H1 (cell line): Measurements from ENCODE around the gene PTPN12. TPM values are rescaled to one million over a fixed set of nuclear protein-coding genes. Genes with fewer than 3 reads are reported as not detected.

ENCODE experiments used
- CTCF ChIA-PET: fragments of 300-600 bp; sonication (Branson Sonifier 250); formaldehyde crosslinking; loops from one replicate; lab custom pipeline; 2021; ENCODE audit not compliant: partially characterized antibody; lab: Charles Lee
- POLR2A ChIA-PET: fragments of 300-600 bp; sonication (Branson Sonifier 250); formaldehyde crosslinking; loops from one replicate; lab custom pipeline; 2021; ENCODE audit warnings: inconsistent platforms; ENCODE audit not compliant: partially characterized antibody; lab: Charles Lee
- DNase-seq, 2 experiments: peaks; one replicate each; pipeline versions ENCODE4 v3.0.0 to v3.0.0-alpha.2; 2010 to 2022; ENCODE audit warnings: low spot score in 2 of 2, low read depth in 1 of 2, mixed read lengths in 1 of 2
- FAIRE-seq: peaks from 2 replicates; lab custom pipeline; 2011; peaks lifted over from hg19 to GRCh38; lab: Jason Lieb, UNC
- H2AFZ ChIP-seq: 2 replicates; pipeline ENCODE4 v1.8.1; 2012; ENCODE audit warnings: low read length, inconsistent platforms
- H2AK5ac ChIP-seq: 2 replicates; pipeline ENCODE4 v1.6.1; 2013; ENCODE audit warnings: low read depth, low read length
- H2BK120ac ChIP-seq: replicated peaks from 2 replicates; pipeline ENCODE3; 2013; ENCODE audit warnings: low read depth, low read length, inconsistent platforms
- H2BK12ac ChIP-seq: 2 replicates; pipeline ENCODE4 v1.6.1; 2013; ENCODE audit warnings: low read depth, low read length
- H2BK15ac ChIP-seq: 2 replicates; pipeline ENCODE4 v1.6.1; 2013; ENCODE audit warnings: low read length
- H2BK20ac ChIP-seq: 2 replicates; pipeline ENCODE4 v1.6.1; 2013; ENCODE audit warnings: low read length
- H2BK5ac ChIP-seq: 2 replicates; pipeline ENCODE4 v1.6.1; 2013; ENCODE audit warnings: low read depth, low read length
- H3K14ac ChIP-seq: 2 replicates; pipeline ENCODE4 v1.6.1; 2013; ENCODE audit warnings: inconsistent platforms; ENCODE audit not compliant: insufficient read length
- H3K18ac ChIP-seq: 2 replicates; pipeline ENCODE4 v1.6.1; 2013; ENCODE audit warnings: low read length; ENCODE audit errors: extremely low read depth
- H3K23ac ChIP-seq: 2 replicates; pipeline ENCODE4 v1.6.1; 2013; ENCODE audit warnings: inconsistent platforms; ENCODE audit not compliant: insufficient read length
- H3K23me2 ChIP-seq: 2 replicates; pipeline ENCODE4 v1.6.1; 2013; ENCODE audit warnings: low read depth, low read length
- H3K27ac ChIP-seq: 2 replicates; pipeline ENCODE4 v1.6.1; 2011; ENCODE audit warnings: low read depth, low read length, inconsistent platforms
- H3K27me3 ChIP-seq, 4 experiments: replicated peaks in 1 of 4; 1 replicate in 1 of 4; 2 replicates in 3 of 4; pipeline versions ENCODE4 v1.6.1 to v1.8.1; 2011 to 2013; ENCODE audit warnings: low read length in 3 of 4, mild to moderate bottlenecking in 3 of 4, inconsistent platforms in 2 of 4, mixed read lengths in 2 of 4, moderate library complexity in 1 of 4; ENCODE audit not compliant: control insufficient read depth in 3 of 4, insufficient read depth in 3 of 4; ENCODE audit errors: extremely low read depth in 1 of 4
- H3K36me3 ChIP-seq, 4 experiments: 2 replicates each; pipeline versions ENCODE4 v1.6.1 to v1.8.1; 2011 to 2013; ENCODE audit warnings: mild to moderate bottlenecking in 4 of 4, low read length in 3 of 4, moderate library complexity in 2 of 4, control low read depth in 1 of 4, inconsistent platforms in 1 of 4; ENCODE audit not compliant: insufficient read depth in 4 of 4, control insufficient read depth in 2 of 4
- H3K4ac ChIP-seq: replicated peaks from 2 replicates; pipeline ENCODE3; 2013; ENCODE audit warnings: low read length, low read depth, mixed read lengths, inconsistent platforms; ENCODE audit not compliant: insufficient read length
- H3K4me1 ChIP-seq, 4 experiments: replicated peaks in 1 of 4; 1 replicate in 1 of 4; 2 replicates in 3 of 4; pipeline versions ENCODE4 v1.6.1 to v1.8.1; 2011 to 2013; ENCODE audit warnings: low read length in 3 of 4, inconsistent platforms in 2 of 4, mixed read lengths in 1 of 4; ENCODE audit not compliant: insufficient read depth in 4 of 4, control insufficient read depth in 3 of 4
- H3K4me2 ChIP-seq, 2 experiments: 2 replicates each; pipeline versions ENCODE4 v1.6.1 to v1.8.1; 2011 to 2013; ENCODE audit warnings: low read depth in 2 of 2, low read length in 2 of 2, control low read depth in 1 of 2, inconsistent platforms in 1 of 2, mild to moderate bottlenecking in 1 of 2; ENCODE audit not compliant: insufficient read depth in 1 of 2
- H3K4me3 ChIP-seq, 4 experiments: fragments of 200-600, 300-600 bp in 1 of 4; sonication (generic), shearing (Covaris generic), sonication (Bioruptor Twin) in 1 of 4; 2 replicates each; pipeline versions ENCODE4 v1.5.1 to v1.8.1; 2011 to 2016; ENCODE audit warnings: low read length in 4 of 4, low read depth in 3 of 4, control low read depth in 2 of 4, inconsistent platforms in 2 of 4, mild to moderate bottlenecking in 2 of 4, mixed read lengths in 1 of 4, moderate library complexity in 1 of 4; ENCODE audit not compliant: insufficient read depth in 2 of 4; ENCODE audit errors: extremely low read depth in 1 of 4
- H3K56ac ChIP-seq: replicated peaks from 2 replicates; pipeline ENCODE3; 2013; ENCODE audit warnings: low read depth, mild to moderate bottlenecking, mixed read lengths, low read length, inconsistent platforms; ENCODE audit not compliant: insufficient read length
- H3K79me1 ChIP-seq: 2 replicates; pipeline ENCODE4 v1.6.1; 2013; ENCODE audit warnings: low read depth, low read length, control low read depth
- H3K79me2 ChIP-seq, 2 experiments: 2 replicates each; pipeline versions ENCODE4 v1.6.1 to v1.8.1; 2012 to 2013; ENCODE audit warnings: low read length in 2 of 2, mild to moderate bottlenecking in 2 of 2, inconsistent platforms in 1 of 2; ENCODE audit not compliant: insufficient read depth in 2 of 2, control insufficient read depth in 1 of 2
- H3K9ac ChIP-seq, 4 experiments: replicated peaks in 1 of 4; 1 replicate in 1 of 4; 2 replicates in 3 of 4; pipeline versions ENCODE4 v1.6.1 to v1.8.1; 2011 to 2013; ENCODE audit warnings: low read depth in 3 of 4, low read length in 3 of 4, control low read depth in 2 of 4, mild to moderate bottlenecking in 2 of 4, moderate library complexity in 2 of 4, inconsistent platforms in 1 of 4; ENCODE audit errors: extremely low read depth in 1 of 4
- H3K9me3 ChIP-seq, 2 experiments: 2 replicates each; pipeline versions ENCODE4 v1.6.1 to v1.8.1; 2012 to 2013; ENCODE audit warnings: mild to moderate bottlenecking in 2 of 2, moderate library complexity in 2 of 2, control low read depth in 1 of 2, inconsistent platforms in 1 of 2, low read depth in 1 of 2, low read length in 1 of 2, mixed read lengths in 1 of 2; ENCODE audit not compliant: insufficient read depth in 2 of 2
- H4K20me1 ChIP-seq, 2 experiments: replicated peaks in 1 of 2; 2 replicates each; pipeline versions ENCODE3 to v1.8.1; 2011 to 2013; ENCODE audit warnings: inconsistent platforms in 2 of 2, low read length in 2 of 2, mild to moderate bottlenecking in 1 of 2; ENCODE audit not compliant: insufficient read depth in 2 of 2, control insufficient read depth in 1 of 2
- H4K5ac ChIP-seq: 2 replicates; pipeline ENCODE4 v1.6.1; 2013; ENCODE audit warnings: low read length, low read depth, mixed read lengths, inconsistent platforms; ENCODE audit not compliant: insufficient read length
- H4K8ac ChIP-seq: 2 replicates; pipeline ENCODE4 v1.8.0; 2013; ENCODE audit warnings: mild to moderate bottlenecking, moderate library complexity, low read length, inconsistent platforms; ENCODE audit not compliant: insufficient read depth; ENCODE audit errors: extremely low read depth
- H4K91ac ChIP-seq: replicated peaks from 2 replicates; pipeline ENCODE3; 2013; ENCODE audit warnings: low read length, mixed read lengths, inconsistent platforms; ENCODE audit not compliant: insufficient read length
- EP300 ChIP-seq, 2 experiments: IDR thresholded peaks; 1 replicate in 1 of 2; 2 replicates in 1 of 2; pipeline ENCODE4 v1.6.1; 2011 to 2012; ENCODE audit warnings: low read depth in 2 of 2, low read length in 2 of 2, mild to moderate bottlenecking in 2 of 2, borderline replicate concordance in 1 of 2, inconsistent platforms in 1 of 2, moderate library complexity in 1 of 2
- EZH2 ChIP-seq: fragments of 200-600 bp; sonication (generic); IDR thresholded peaks from 2 replicates; pipeline ENCODE4 v1.7.1; 2012; ENCODE audit warnings: low read depth, mild to moderate bottlenecking, moderate library complexity, low read length, inconsistent platforms; ENCODE audit not compliant: severe bottlenecking
- FOSL1 ChIP-seq: IDR thresholded peaks from 2 replicates; pipeline ENCODE4 v1.6.1; 2011; ENCODE audit warnings: mild to moderate bottlenecking, low read depth, low read length, moderate library complexity; ENCODE audit not compliant: insufficient read depth
- GABPA ChIP-seq: IDR thresholded peaks from 2 replicates; pipeline ENCODE4 v1.6.1; 2011; ENCODE audit warnings: mild to moderate bottlenecking, low read length, moderate library complexity, borderline replicate concordance; ENCODE audit not compliant: insufficient read depth
- JUN ChIP-seq: IDR thresholded peaks from 2 replicates; pipeline ENCODE4 v1.6.1; 2011; ENCODE audit warnings: low read depth, mild to moderate bottlenecking, improper control_type of control experiment, low read length
- NRF1 ChIP-seq: IDR thresholded peaks from 2 replicates; pipeline ENCODE4 v1.6.1; 2011; ENCODE audit warnings: mild to moderate bottlenecking, low read depth, low read length, improper control_type of control experiment
- RBBP5 ChIP-seq: IDR thresholded peaks from 2 replicates; pipeline ENCODE4 v1.7.1; 2012; ENCODE audit warnings: low read depth, mild to moderate bottlenecking, inconsistent platforms, low read length, moderate library complexity, borderline replicate concordance
- RXRA ChIP-seq: IDR thresholded peaks from 2 replicates; pipeline ENCODE4 v1.6.1; 2011; ENCODE audit warnings: low read depth, mild to moderate bottlenecking, low read length, moderate library complexity; ENCODE audit not compliant: insufficient read depth
- SIN3A ChIP-seq, 2 experiments: IDR thresholded peaks in 1 of 2; conservative IDR thresholded peaks in 1 of 2; 2 replicates each; pipeline ENCODE4 v1.6.1; 2011 to 2012; ENCODE audit warnings: low read length in 2 of 2, improper control_type of control experiment in 1 of 2, low read depth in 1 of 2, mild to moderate bottlenecking in 1 of 2
- SP4 ChIP-seq: IDR thresholded peaks from 2 replicates; pipeline ENCODE4 v1.6.1; 2012; ENCODE audit warnings: low read length, inconsistent platforms
- TEAD4 ChIP-seq: IDR thresholded peaks from 2 replicates; pipeline ENCODE4 v1.6.1; 2012; ENCODE audit warnings: low read depth, low read length, inconsistent platforms, mixed read lengths
- USF2 ChIP-seq: IDR thresholded peaks from 2 replicates; pipeline ENCODE4 v1.6.1; 2011; ENCODE audit warnings: low read length, improper control_type of control experiment
- WGBS, 2 experiments: shearing (Covaris generic) in 1 of 2; methylation state at CpG; one replicate each; pipeline versions ENCODE4 v1.1.6 to v1.1.7; 2013 to 2015; ENCODE audit warnings: low lambda C conversion rate in 2 of 2, mixed read lengths in 2 of 2, inconsistent platforms in 1 of 2, low coverage in 1 of 2, missing lambda C conversion rate in 1 of 2; ENCODE audit not compliant: insufficient replicate concordance in 2 of 2, insufficient coverage in 1 of 2, insufficient read length in 1 of 2; ENCODE audit errors: extremely low coverage in 1 of 2, missing lambda C conversion rate in 1 of 2; 5-methylcytosine and 5-hydroxymethylcytosine counted together
- polyA plus RNA-seq, 7 experiments: library from polyadenylated mRNA; depleted of rRNA in 3 of 7; stranded (reverse) in 5 of 7; unstranded in 2 of 7; fragments of >200 nt in 5 of 7; fragments of 200-250 nt in 2 of 7; gene quantifications; 1 replicate in 5 of 7; 2 replicates in 1 of 7; 4 replicates in 1 of 7; pipeline versions ENCODE4 v1.2.1 to v1.2.3, GENCODE V29; 2011 to 2013; ENCODE audit warnings: missing spikeins in 2 of 7, mixed read lengths in 2 of 7
- total RNA-seq: library from RNA; stranded (reverse); fragmentation: NEBNext Ultra II Directional; extraction: Animal tissue kit (Norgen Biotek cat#: 25700); gene quantifications from 2 replicates; pipeline ENCODE4 v1.2.1, GENCODE V29; 2021

The PTPN12 gene
- total and polyA plus RNA-seq, 2 of the 8 experiments (the other 6 are each of a cell fraction or from before 2014, with no cell fraction given): 39.7 to 132 TPM

DNA sequence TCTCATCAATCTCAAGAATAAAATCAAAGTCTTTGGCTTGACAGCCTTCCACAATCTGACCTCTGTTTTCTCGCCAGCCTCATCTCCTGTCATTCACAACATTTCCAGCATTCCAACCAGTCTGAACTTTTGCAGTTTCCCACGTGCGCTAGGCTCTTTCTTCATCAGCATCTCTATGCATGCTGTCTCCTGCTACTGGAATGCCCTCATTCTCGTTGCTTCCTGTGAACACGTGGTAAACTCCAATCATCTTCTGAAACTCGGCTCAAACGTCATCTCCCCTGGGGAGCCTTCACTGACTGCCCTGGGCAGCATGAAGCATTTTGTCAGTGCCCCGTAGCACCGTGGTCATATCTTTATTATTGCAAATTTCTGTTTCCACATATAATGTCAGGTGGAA is 146.9 kb downstream of the PTPN12 start:
- Histone ChIP-seq H2BK12ac (no peak overlapping the region), H3K79me2 (peaks cover 0 to 19% of the 10 kb centered on the region in 2 experiments; a peak in 2 of 4 replicates), H2BK15ac (no peak overlapping the region), H3K18ac (no peak overlapping the region), H2AFZ (no peak overlapping the region), H4K20me1 (peaks cover 0 to 3% of the 10 kb centered on the region in 2 experiments), H3K14ac (no peak overlapping the region), H3K9ac (no peak overlapping the region), H3K9me3 (no peaks in the 10 kb centered on the region), H2BK5ac (no peak overlapping the region), H3K27ac (no peak overlapping the region), H3K23me2 (no peaks in the 10 kb centered on the region), H2BK20ac (no peak overlapping the region), H3K27me3 (no peaks in the 10 kb centered on the region), H3K23ac (no peak overlapping the region), H3K4me2 (no peak overlapping the region), H3K36me3 (peaks cover 0 to 19% (median 9%) of the 10 kb centered on the region in 4 experiments; a peak in 2 of 8 replicates), H3K4ac (no peak overlapping the region), H2AK5ac (no peak overlapping the region), H3K4me3 (no peak overlapping the region), H2BK120ac (no peak overlapping the region), H4K8ac (no peak overlapping the region), H4K5ac (no peak overlapping the region), H3K56ac (no peak overlapping the region), H3K4me1 (peaks cover 0 to 7% (median 5%) of the 10 kb centered on the region in 4 experiments; a peak in 4 of 7 replicates), H4K91ac (no peak overlapping the region), H3K79me1 (no peaks in the 10 kb centered on the region)
- FAIRE-seq (peak; percentile 70), DNase-seq (peak in 1 of 2 experiments; percentile 35)
- ChIA-PET CTCF (interaction anchor here (0.8 to 1.3 kb wide), 5 partner anchors 10 to 38 kb away, joined by 3 read pairs; no protein-coding TSS in a partner anchor), POLR2A (no interaction called here)
- 51% methylated on average over 9 of the region's 9 CpGs; no CpG with 5 or more reads in 1 of the 2 experiments for WGBS, 2 experiments
- TF ChIP-seq USF2 (peak; percentile 48; the same call in 1 of the 2 replicates), EP300 (IDR thresholded peaks at IDR 0.05; ENCODE audit: borderline replicate concordance in 1 of 2, low read depth in 2 of 2, low read length in 2 of 2) (no peak), RXRA (no peak), SP4 (no peak), FOSL1 (no peak), SIN3A (conservative IDR thresholded peaks at IDR 0.05 in 1 of 2, IDR thresholded peaks at IDR 0.05 in 1 of 2; ENCODE audit: low read depth in 1 of 2, low read length in 2 of 2) (peak; percentile 94 to 98; a peak in 3 of 4 replicates), JUN (no peak), EZH2 (no peak), RBBP5 (no peak), TEAD4 (peak; percentile 96), NRF1 (no peak), GABPA (no peak)
